Stimulated activated naive B cell treated with anti-CD40 and anti-IgM and Interleukin-4, amounts not matched to agents 10 μg/mL and 1 μg/mL and 100 μg/mL, for 72 hours (primary cell): Measurements from ENCODE around the gene DOLPP1.

ENCODE experiments used
- ATAC-seq, 2 donors: fragments of 150-1000 bp; cut with Tn5 transposase; replicated peaks; 2 replicates each; pipeline ENCODE4 v1.10.0; 2021; ENCODE audit warnings: moderate library complexity in 1 of 2
- DNase-seq: peaks from one replicate; pipeline ENCODE4 v3.0.0; 2021
- H3K27ac Mint-ChIP-seq: one replicate; pipeline ENCODE4 v1.8.0; 2022; ENCODE audit warnings: mild to moderate bottlenecking, mixed read lengths
- H3K27me3 Mint-ChIP-seq, 2 donors: one replicate each; pipeline ENCODE4 v1.8.0; 2022; ENCODE audit warnings: mixed read lengths in 2 of 2
- H3K36me3 Mint-ChIP-seq, 2 donors: one replicate each; pipeline ENCODE4 v1.8.0; 2022; ENCODE audit warnings: mixed read lengths in 2 of 2, mild to moderate bottlenecking in 1 of 2
- H3K4me1 Mint-ChIP-seq, 2 donors: one replicate each; pipeline ENCODE4 v1.8.0; 2022; ENCODE audit warnings: mixed read lengths in 2 of 2, mild to moderate bottlenecking in 1 of 2
- H3K4me3 Mint-ChIP-seq, 2 donors: one replicate each; pipeline ENCODE4 v1.8.0; 2022; ENCODE audit warnings: mild to moderate bottlenecking in 2 of 2, mixed read lengths in 2 of 2, moderate library complexity in 1 of 2
- H3K9me3 Mint-ChIP-seq, 2 donors: one replicate each; pipeline ENCODE4 v1.8.0; 2022; ENCODE audit warnings: mixed read lengths in 2 of 2, mild to moderate bottlenecking in 1 of 2

The DOLPP1 gene

DNA sequence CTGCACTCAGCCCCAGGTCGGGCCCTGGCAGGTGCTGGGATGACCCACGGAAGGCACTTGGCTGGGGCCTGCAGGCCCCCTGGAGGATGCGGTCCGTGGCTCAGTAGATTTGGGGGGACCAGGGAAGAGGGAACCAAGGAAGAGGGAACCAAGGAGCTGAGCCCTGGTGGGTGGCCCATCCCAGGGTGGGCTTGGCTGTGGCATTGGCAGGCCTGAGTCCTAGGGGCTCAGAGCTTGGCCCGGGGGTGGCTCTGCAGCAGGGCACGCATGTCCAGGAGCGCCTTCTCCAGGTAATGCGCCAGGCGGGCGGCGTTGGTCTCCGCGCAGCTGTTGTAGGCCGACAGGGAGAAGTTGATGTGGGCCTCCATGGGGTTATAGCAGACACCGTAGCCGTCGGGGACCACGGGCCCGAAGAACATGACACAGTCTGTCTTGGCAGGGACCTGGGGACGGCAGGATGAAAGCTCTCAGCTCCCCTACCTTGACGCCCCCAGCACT is 14.3 kb downstream of the DOLPP1 start:
- ATAC-seq (no peak), DNase-seq (no peak)
- no peaks in the 10 kb centered on the region for H3K9me3 Mint-ChIP-seq
- H3K27me3 Mint-ChIP-seq: no peaks in the 10 kb centered on the region
- no peak overlapping the region for H3K4me3 Mint-ChIP-seq
- no peak overlapping the region for H3K27ac Mint-ChIP-seq
- peaks cover 3 to 8% of the 10 kb centered on the region in 2 donors for H3K36me3 Mint-ChIP-seq
- no peaks in the 10 kb centered on the region for H3K4me1 Mint-ChIP-seq

- Mint-ChIP-seq H3K9me3 (no peaks in the 10 kb centered on the region), H3K27me3 (no peaks in the 10 kb centered on the region), H3K36me3 (peaks cover 2 to 4% of the 10 kb centered on the region in 2 donors), H3K27ac (no peak overlapping the region), H3K4me3 (no peak overlapping the region), H3K4me1 (no peaks in the 10 kb centered on the region)
- ATAC-seq: no peak
- DNase-seq: no peak
Measured at GRCh38 chr9:129095908-129096307, 15.0 kb downstream of the DOLPP1 start.

GRCh38 chr9:129097671-129098306 is 16.9 kb downstream of the DOLPP1 start:
- DNase-seq (no peak), ATAC-seq (no peak)
- Mint-ChIP-seq H3K9me3 (no peaks in the 10 kb centered on the region), H3K4me3 (no peak overlapping the region), H3K36me3 (peaks cover 0 to 3% of the 10 kb centered on the region in 2 donors), H3K4me1 (no peaks in the 10 kb centered on the region), H3K27ac (no peak overlapping the region), H3K27me3 (no peaks in the 10 kb centered on the region)

- no peak overlapping the region for H3K27ac Mint-ChIP-seq
Measured at GRCh38 chr9:129098328-129098727, 17.4 kb downstream of the DOLPP1 start.

DNA sequence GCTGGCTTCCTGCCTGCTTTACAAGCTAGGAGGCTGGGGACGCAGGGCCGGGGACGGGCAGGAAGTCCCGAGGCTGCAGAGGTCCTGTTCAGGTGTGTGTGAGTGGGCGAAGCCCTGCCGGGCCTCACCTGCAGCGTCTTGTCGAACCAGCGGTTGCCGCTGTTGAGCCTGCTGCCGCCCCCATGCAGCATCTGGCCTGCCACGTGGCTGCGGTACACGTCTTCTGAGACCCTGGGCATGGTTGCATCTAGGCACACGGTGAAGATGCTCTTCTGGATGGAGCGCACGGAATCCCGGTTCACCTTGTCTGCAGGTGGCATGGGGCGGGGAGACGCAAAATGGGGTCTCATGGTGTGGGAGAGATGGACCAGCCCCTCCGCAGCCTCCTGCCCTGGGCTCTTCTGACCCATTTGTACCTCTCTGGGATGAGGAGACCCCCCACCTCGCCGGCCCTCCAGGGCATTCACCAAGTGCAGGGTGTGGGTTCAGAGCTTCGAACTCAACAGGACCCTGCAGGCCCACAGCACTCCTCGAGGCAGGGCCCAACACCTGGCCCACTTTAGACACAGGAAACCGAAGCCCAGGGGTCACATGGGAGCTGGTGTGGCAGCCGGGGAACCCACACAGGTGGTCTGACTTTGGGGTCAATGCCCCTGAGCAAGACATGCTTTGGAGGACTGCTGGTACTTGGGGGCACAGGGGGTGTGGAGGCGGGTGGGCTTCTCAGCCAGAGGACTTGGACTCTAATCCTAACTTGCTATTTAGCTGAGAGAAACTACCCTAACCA is 19.7 kb downstream of the DOLPP1 start:
- Mint-ChIP-seq H3K27me3 (no peaks in the 10 kb centered on the region), H3K36me3 (peaks cover 0 to 3% of the 10 kb centered on the region in 2 donors), H3K9me3 (no peaks in the 10 kb centered on the region), H3K4me1 (no peaks in the 10 kb centered on the region), H3K4me3 (no peak overlapping the region), H3K27ac (no peak overlapping the region)
- ATAC-seq (no peak), DNase-seq (no peak)

More at GRCh38 chr9:129098328-129098727, 17.4 kb downstream of the DOLPP1 start:
- Mint-ChIP-seq H3K4me1 (no peaks in the 10 kb centered on the region), H3K9me3 (no peaks in the 10 kb centered on the region), H3K4me3 (no peak overlapping the region), H3K27me3 (no peaks in the 10 kb centered on the region), H3K36me3 (peaks cover 0 to 3% of the 10 kb centered on the region in 2 donors)
- DNase-seq: no peak
- ATAC-seq: no peak

GRCh38 chr9:129101279-129101678 is 20.4 kb downstream of the DOLPP1 start:
- Mint-ChIP-seq H3K4me1 (no peaks in the 10 kb centered on the region), H3K27me3 (no peaks in the 10 kb centered on the region), H3K27ac (no peak overlapping the region), H3K36me3 (peaks cover 0 to 3% of the 10 kb centered on the region in 2 donors), H3K9me3 (no peaks in the 10 kb centered on the region), H3K4me3 (no peak overlapping the region)
- no peak for DNase-seq
- no peak for ATAC-seq

DNA sequence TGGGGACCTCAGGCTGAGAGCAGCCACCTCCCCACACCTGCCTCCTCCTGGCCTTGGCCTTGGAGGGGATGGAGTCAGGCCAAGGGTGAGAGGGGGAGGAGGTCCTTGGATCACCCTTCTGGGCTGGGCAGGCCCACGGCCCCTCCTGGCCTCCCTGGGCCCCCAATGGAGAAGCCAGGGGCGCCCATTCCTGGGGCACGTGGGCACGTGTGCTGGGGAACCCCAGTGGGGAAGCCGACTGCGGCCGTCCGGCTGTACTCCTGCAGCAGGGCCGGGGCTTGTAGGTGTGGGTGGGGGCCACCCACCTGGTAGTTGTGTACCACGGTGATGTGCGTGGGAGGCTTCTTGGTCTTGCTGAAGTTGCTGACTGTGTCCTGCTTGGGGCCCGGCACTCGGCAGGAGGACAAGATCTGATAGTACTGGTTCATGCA is 21.2 kb downstream of the DOLPP1 start:
- no peak for DNase-seq
- ATAC-seq: no peak
- Mint-ChIP-seq H3K9me3 (no peaks in the 10 kb centered on the region), H3K4me1 (peaks cover 0 to 1% of the 10 kb centered on the region in 2 donors), H3K27ac (peak overlapping the region; percentile 25), H3K27me3 (no peaks in the 10 kb centered on the region), H3K36me3 (peaks cover 2 to 3% of the 10 kb centered on the region in 2 donors), H3K4me3 (no peak overlapping the region)

GRCh38 chr9:129102791-129103594 is 22.1 kb downstream of the DOLPP1 start:
- Mint-ChIP-seq H3K4me1 (peaks cover 0 to 1% of the 10 kb centered on the region in 2 donors), H3K36me3 (peaks cover 2 to 7% of the 10 kb centered on the region in 2 donors), H3K27me3 (no peaks in the 10 kb centered on the region), H3K4me3 (no peak overlapping the region), H3K27ac (peak overlapping the region; percentile 25), H3K9me3 (no peaks in the 10 kb centered on the region)
- ATAC-seq: peak; percentile 65 to 76
- no peak for DNase-seq

- no peak for DNase-seq
- Mint-ChIP-seq H3K9me3 (no peaks in the 10 kb centered on the region), H3K27me3 (no peaks in the 10 kb centered on the region), H3K4me3 (no peak overlapping the region), H3K27ac (no peak overlapping the region), H3K36me3 (peaks cover 2 to 4% of the 10 kb centered on the region in 2 donors), H3K4me1 (peaks cover under 1 to 1% of the 10 kb centered on the region in 2 donors)
- no peak for ATAC-seq
Measured at GRCh38 chr9:129103595-129103965, 22.7 kb downstream of the DOLPP1 start.

DNA sequence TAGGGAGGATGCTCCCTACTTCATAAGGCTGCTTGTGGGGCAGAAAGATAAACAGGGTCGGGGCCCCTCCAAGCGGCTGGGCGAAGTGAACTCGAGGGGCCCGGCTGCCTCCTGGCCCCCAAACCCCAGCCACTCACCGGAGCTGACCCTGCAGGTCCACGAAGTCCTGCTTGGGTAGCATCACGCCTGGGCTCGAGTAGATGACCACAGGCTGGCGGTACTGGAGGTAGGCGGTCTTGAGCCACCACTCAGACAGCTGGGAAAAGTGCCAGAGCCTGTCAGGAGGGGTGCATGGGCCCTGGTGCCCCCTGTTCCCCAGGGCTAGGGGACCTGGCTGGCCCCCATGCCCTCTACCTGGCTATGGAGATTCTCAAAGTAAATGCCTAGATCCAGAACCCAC is 23.1 kb downstream of the DOLPP1 start:
- Mint-ChIP-seq H3K27ac (no peak overlapping the region), H3K4me3 (no peak overlapping the region), H3K27me3 (no peaks in the 10 kb centered on the region), H3K4me1 (peaks cover 3 to 6% of the 10 kb centered on the region in 2 donors), H3K9me3 (no peaks in the 10 kb centered on the region), H3K36me3 (peaks cover 2 to 4% of the 10 kb centered on the region in 2 donors)
- ATAC-seq (no peak), DNase-seq (no peak)

DNA sequence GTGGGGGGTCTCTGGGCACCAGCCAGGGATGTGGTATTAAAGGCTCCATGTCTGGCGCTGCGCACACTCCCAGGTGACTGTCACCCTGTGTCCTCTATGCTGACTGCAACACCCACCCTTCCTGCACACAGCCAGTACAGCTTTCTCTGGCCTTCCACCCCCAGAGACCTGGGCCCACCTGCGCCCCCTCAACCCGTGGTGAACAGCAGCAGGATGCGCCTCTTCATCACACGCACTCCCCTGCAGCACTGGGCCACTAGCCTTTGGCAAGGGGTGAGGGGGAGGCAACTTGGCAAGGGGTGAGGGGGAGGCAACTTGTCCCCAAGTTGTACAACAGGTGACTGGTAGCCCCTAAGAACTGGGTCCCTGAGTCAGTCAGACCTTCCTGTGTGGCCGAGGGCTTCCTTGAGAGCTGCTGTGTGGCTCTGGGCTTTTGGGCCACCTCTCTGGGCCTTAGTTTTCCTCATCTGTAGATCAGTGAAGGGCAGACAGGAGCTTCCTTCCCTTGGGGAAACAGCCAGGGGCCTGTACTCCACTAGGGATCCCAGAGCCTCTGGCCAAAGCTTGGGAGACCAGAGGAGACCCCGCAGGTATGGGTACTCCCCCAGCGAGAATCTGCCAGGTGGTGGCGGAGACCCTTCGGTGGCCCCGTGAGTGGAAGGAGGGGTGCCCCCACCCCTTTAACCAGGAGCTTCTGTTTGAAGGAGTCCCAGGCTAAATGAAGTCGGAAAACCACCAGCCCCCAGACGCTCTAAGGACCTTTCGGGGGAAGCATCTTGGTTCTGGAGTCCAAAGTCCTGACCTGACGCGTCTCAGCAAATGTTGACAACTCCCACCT is 25.2 kb downstream of the DOLPP1 start:
- Mint-ChIP-seq H3K4me3 (no peak overlapping the region), H3K4me1 (peaks cover 10 to 21% of the 10 kb centered on the region in 2 donors), H3K36me3 (peaks cover 2 to 4% of the 10 kb centered on the region in 2 donors), H3K9me3 (no peaks in the 10 kb centered on the region), H3K27me3 (no peaks in the 10 kb centered on the region), H3K27ac (no peak overlapping the region)
- DNase-seq (no peak), ATAC-seq (no peak)

- H3K4me3 Mint-ChIP-seq: no peak overlapping the region
- H3K4me1 Mint-ChIP-seq: peaks cover 16 to 31% of the 10 kb centered on the region in 2 donors
- H3K27ac Mint-ChIP-seq: no peak overlapping the region
- no peaks in the 10 kb centered on the region for H3K9me3 Mint-ChIP-seq
- peaks cover 2 to 4% of the 10 kb centered on the region in 2 donors for H3K36me3 Mint-ChIP-seq
- ATAC-seq (no peak), DNase-seq (no peak)
- H3K27me3 Mint-ChIP-seq: no peaks in the 10 kb centered on the region
Measured at GRCh38 chr9:129107651-129108050, 26.7 kb downstream of the DOLPP1 start.

DNA sequence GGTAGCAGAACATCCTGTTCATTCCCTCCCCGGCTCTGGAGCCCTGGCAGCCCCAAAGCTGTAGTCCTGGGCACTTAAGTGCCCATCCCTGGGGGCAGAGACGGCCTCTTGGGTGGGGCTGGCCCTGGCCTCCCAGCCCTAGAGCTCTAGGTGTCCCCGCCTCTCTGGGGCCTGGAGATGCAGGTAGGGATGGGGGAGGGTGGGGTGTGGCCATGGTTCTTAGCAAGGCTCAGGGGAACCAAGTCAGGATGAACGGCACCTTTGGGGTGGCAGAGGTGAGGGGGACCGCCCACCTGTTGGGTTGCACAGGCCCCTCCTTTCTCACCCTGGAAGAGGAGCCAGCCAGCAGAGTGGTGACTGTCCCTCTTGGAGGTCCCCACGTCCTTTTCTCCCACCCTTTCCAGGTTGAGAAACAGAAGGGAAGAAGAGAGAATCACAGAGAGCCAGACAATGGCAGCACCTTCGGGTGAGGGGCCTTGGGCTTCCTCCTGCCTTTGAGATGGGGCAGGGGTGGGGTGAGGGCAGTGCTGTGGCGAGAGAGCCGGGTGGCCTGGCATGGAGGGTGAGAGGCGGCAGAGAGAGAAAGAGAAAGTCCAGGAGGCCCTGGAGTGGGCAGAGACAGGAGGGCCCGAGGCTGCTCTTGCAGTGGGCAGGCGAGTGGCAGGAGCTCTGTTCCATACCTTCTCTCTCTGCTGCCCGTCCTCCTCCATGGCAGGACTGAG is 27.3 kb downstream of the DOLPP1 start:
- H3K4me1 Mint-ChIP-seq: peaks cover 16 to 32% of the 10 kb centered on the region in 2 donors
- peak overlapping the region in 1 of 2 donors; percentile 29 for H3K4me3 Mint-ChIP-seq
- no peaks in the 10 kb centered on the region for H3K9me3 Mint-ChIP-seq
- peak overlapping the region; percentile 33 for H3K27ac Mint-ChIP-seq
- DNase-seq: no peak
- H3K27me3 Mint-ChIP-seq: no peaks in the 10 kb centered on the region
- no peak for ATAC-seq
- peaks cover 2 to 4% of the 10 kb centered on the region in 2 donors for H3K36me3 Mint-ChIP-seq
